Measurements from ENCODE around the gene MAGEA12. TPM values are rescaled to one million over a fixed set of nuclear protein-coding genes. Genes with fewer than 3 reads are reported as not detected.
"Not testable (repeated sequence)": the region's sequence is repeated elsewhere in the genome, so short reads cannot be mapped to it uniquely, and the experiment has no call there.

Gene MAGEA12
- total RNA-seq, 2 experiments from 2014 or later = not detected

- no peak overlapping the region for H3K4me3 Mint-ChIP-seq
- CTCF ChIA-PET = no interaction called here
- TF ChIP-seq, protein P1, sequence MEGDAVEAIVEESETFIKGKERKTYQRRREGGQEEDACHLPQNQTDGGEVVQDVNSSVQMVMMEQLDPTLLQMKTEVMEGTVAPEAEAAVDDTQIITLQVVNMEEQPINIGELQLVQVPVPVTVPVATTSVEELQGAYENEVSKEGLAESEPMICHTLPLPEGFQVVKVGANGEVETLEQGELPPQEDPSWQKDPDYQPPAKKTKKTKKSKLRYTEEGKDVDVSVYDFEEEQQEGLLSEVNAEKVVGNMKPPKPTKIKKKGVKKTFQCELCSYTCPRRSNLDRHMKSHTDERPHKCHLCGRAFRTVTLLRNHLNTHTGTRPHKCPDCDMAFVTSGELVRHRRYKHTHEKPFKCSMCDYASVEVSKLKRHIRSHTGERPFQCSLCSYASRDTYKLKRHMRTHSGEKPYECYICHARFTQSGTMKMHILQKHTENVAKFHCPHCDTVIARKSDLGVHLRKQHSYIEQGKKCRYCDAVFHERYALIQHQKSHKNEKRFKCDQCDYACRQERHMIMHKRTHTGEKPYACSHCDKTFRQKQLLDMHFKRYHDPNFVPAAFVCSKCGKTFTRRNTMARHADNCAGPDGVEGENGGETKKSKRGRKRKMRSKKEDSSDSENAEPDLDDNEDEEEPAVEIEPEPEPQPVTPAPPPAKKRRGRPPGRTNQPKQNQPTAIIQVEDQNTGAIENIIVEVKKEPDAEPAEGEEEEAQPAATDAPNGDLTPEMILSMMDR (IDR thresholded peaks at IDR 0.05) = no peak
- ATAC-seq = no peak
- no peaks in the 10 kb centered on the region for H3K4me1 Mint-ChIP-seq (ENCODE audit: low read depth)
- no peaks in the 10 kb centered on the region for H3K36me3 Mint-ChIP-seq (ENCODE audit: low read depth)
- H3K27me3 Mint-ChIP-seq = peaks cover 2% of the 10 kb centered on the region
- POLR2A ChIA-PET = no interaction called here
- no peaks in the 10 kb centered on the region for H3K9me3 Mint-ChIP-seq
- no peak for DNase-seq
- intact Hi-C loops (cut with micrococcal nuclease) = no loop called here
- no peak overlapping the region for H3K27ac Mint-ChIP-seq
These were observed 8.1 kb upstream of the MAGEA12 start for GRCh38 chrX:152725409-152725808.

DNA sequence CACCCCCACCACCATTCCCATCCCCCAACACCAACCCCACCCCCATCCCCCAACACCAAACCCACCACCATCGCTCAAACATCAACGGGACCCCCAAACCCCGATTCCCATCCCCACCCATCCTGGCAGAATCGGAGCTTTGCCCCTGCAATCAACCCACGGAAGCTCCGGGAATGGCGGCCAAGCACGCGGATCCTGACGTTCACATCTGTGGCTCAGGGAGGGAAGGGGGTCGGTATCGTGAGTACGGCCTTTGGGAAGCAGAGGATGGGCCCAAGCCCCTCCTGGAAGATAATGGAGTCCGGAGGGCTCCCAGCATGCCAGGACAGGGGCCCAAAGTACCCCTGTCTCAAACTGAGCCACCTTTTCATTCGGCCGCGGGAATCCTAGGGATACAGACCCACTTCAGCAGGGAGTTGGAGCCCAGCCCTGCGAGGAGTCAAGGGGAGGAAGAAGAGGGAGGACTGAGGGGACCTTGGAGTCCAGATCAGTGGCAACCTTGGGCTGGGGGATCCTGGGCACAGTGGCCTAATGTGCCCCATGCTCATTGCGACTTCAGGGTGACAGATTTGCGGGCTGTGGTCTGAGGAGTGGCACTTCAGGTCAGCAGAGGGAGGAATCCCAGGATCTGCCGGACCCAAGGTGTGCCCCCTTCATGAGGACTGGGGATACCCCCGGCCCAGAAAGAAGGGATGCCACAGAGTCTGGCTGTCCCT, 744 bp downstream of the MAGEA12 start:
- H3K36me3 Mint-ChIP-seq (ENCODE audit: low read depth); H3K4me3 Mint-ChIP-seq; CTCF ChIA-PET; POLR2A ChIA-PET; intact Hi-C loops (cut with micrococcal nuclease); H3K27me3 Mint-ChIP-seq; H3K4me1 Mint-ChIP-seq (ENCODE audit: low read depth); H3K9me3 Mint-ChIP-seq; DNase-seq; ATAC-seq; H3K27ac Mint-ChIP-seq: not testable (repeated sequence)

GRCh38 chrX:152735101-152735500, 1.5 kb downstream of the MAGEA12 start:
- Mint-ChIP-seq H3K4me3 (no peak overlapping the region), H3K36me3 (ENCODE audit: low read depth) (no peaks in the 10 kb centered on the region), H3K27ac (no peak overlapping the region), H3K9me3 (no peaks in the 10 kb centered on the region), H3K4me1 (ENCODE audit: low read depth) (no peaks in the 10 kb centered on the region), H3K27me3 (no peaks in the 10 kb centered on the region)
- no peak for DNase-seq
- no peak for ATAC-seq
- intact Hi-C loops (cut with micrococcal nuclease) = no loop called here
- ChIA-PET POLR2A (no interaction called here), CTCF (no interaction called here)
- TF ChIP-seq, protein P1 (IDR thresholded peaks at IDR 0.05) = no peak

DNA sequence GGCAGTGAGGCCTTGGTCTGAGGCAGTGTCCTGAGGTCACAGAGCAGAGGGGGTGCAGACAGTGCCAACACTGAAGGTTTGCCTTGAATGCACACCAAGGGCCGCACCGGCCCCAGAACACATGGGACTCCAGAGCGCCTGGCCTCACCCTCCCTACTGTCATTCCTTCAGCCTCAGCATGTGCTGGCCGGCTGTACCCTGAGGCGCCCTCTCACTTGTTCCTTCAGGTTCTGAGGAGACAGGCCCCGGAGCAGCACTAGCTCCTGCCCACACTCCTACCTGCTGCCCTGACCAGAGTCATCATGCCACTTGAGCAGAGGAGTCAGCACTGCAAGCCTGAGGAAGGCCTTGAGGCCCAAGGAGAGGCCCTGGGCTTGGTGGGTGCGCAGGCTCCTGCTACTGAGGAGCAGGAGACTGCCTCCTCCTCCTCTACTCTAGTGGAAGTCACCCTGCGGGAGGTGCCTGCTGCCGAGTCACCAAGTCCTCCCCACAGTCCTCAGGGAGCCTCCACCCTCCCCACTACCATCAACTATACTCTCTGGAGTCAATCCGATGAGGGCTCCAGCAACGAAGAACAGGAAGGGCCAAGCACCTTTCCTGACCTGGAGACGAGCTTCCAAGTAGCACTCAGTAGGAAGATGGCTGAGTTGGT, 2.4 kb downstream of the MAGEA12 start:
- TF ChIP-seq, protein P1 (IDR thresholded peaks at IDR 0.05) = no peak
- no peak for ATAC-seq
- H3K9me3 Mint-ChIP-seq = no peaks in the 10 kb centered on the region
- ChIA-PET CTCF (no interaction called here), POLR2A (no interaction called here)
- intact Hi-C loops (cut with micrococcal nuclease) = no loop called here
- H3K27me3 Mint-ChIP-seq = no peaks in the 10 kb centered on the region
- H3K36me3 Mint-ChIP-seq (ENCODE audit: low read depth) = no peaks in the 10 kb centered on the region
- no peak overlapping the region for H3K4me3 Mint-ChIP-seq
- no peaks in the 10 kb centered on the region for H3K4me1 Mint-ChIP-seq (ENCODE audit: low read depth)
- H3K27ac Mint-ChIP-seq = no peak overlapping the region
- no peak for DNase-seq

DNA sequence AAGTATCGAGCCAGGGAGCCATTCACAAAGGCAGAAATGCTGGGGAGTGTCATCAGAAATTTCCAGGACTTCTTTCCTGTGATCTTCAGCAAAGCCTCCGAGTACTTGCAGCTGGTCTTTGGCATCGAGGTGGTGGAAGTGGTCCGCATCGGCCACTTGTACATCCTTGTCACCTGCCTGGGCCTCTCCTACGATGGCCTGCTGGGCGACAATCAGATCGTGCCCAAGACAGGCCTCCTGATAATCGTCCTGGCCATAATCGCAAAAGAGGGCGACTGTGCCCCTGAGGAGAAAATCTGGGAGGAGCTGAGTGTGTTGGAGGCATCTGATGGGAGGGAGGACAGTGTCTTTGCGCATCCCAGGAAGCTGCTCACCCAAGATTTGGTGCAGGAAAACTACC, 3.0 kb downstream of the MAGEA12 start:
- ATAC-seq; intact Hi-C loops (cut with micrococcal nuclease); H3K4me1 Mint-ChIP-seq (ENCODE audit: low read depth); H3K27ac Mint-ChIP-seq; H3K36me3 Mint-ChIP-seq (ENCODE audit: low read depth); H3K9me3 Mint-ChIP-seq; H3K4me3 Mint-ChIP-seq; DNase-seq; H3K27me3 Mint-ChIP-seq; POLR2A ChIA-PET; CTCF ChIA-PET: not testable (repeated sequence)

GRCh38 chrX:152738560-152738959, 5.0 kb downstream of the MAGEA12 start:
- TF ChIP-seq, protein P1 (IDR thresholded peaks at IDR 0.05) = no peak
- Mint-ChIP-seq H3K27me3 (no peaks in the 10 kb centered on the region), H3K4me3 (no peak overlapping the region), H3K9me3 (no peaks in the 10 kb centered on the region), H3K27ac (no peak overlapping the region), H3K4me1 (ENCODE audit: low read depth) (no peaks in the 10 kb centered on the region), H3K36me3 (ENCODE audit: low read depth) (no peaks in the 10 kb centered on the region)
- intact Hi-C loops (cut with micrococcal nuclease) = no loop called here
- CTCF ChIA-PET = no interaction called here
- POLR2A ChIA-PET = no interaction called here
- DNase-seq (no peak), ATAC-seq (no peak)

- H3K36me3 Mint-ChIP-seq (ENCODE audit: low read depth); DNase-seq; H3K27ac Mint-ChIP-seq; H3K9me3 Mint-ChIP-seq; H3K4me1 Mint-ChIP-seq (ENCODE audit: low read depth); ATAC-seq; POLR2A ChIA-PET; CTCF ChIA-PET; intact Hi-C loops (cut with micrococcal nuclease); H3K4me3 Mint-ChIP-seq; H3K27me3 Mint-ChIP-seq: not testable (repeated sequence)
These were observed 20.4 kb downstream of the MAGEA12 start, which contains the start of gene MAGEA2 for GRCh38 chrX:152753686-152754650. TSS of gene MAGEA2 (minus strand) at chrX:152753842. CDS start at chrX:152751363, 2,479 bp downstream.

DNA sequence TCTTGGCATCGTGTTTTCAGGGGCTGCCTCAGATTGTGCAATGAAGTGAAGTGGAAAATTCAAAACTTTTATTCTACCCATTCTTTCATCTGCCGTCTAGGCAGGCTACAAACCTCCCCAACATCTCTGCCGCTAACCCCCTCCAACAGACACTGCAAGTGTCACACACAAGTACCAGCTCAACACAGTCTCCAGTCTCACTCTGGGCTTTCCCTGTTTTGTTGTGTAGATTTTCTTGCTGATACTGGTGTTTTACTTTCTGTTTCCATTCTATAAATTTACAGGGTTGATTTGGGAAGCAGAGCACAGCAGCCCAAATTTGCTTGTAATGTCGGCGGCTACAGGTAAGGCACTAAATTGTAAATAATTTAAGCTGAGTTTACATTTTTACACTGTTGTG, 21.3 kb downstream of the MAGEA12 start:
- POLR2A ChIA-PET; ATAC-seq; CTCF ChIA-PET; H3K27ac Mint-ChIP-seq; H3K4me1 Mint-ChIP-seq (ENCODE audit: low read depth); H3K9me3 Mint-ChIP-seq; DNase-seq; H3K27me3 Mint-ChIP-seq; intact Hi-C loops (cut with micrococcal nuclease); H3K4me3 Mint-ChIP-seq; H3K36me3 Mint-ChIP-seq (ENCODE audit: low read depth): not testable (repeated sequence)

Measured in activated CD8-positive, alpha-beta T cell treated with anti-CD3 and anti-CD28 coated beads for 36 hours (primary cell).